Stimulated activated CD8-positive, alpha-beta memory T cell treated with anti-CD3 and anti-CD28 coated beads, Interleukin-15, amount 100 ng/mL, for 4 hours (primary cell): ENCODE data around the gene C1orf216.
A peak's percentile ranks its signal among the peaks of the same experiment; 100 is the strongest.
"Not testable (repeated sequence)": the region's sequence is repeated elsewhere in the genome, so short reads cannot be mapped to it uniquely, and the experiment has no call there.

Experiments
- DNase-seq, 2 donors: peaks; one replicate each; pipeline ENCODE4 v3.0.0-alpha.2; 2020; ENCODE audit warnings: low read depth in 2 of 2

Gene C1orf216

DNA sequence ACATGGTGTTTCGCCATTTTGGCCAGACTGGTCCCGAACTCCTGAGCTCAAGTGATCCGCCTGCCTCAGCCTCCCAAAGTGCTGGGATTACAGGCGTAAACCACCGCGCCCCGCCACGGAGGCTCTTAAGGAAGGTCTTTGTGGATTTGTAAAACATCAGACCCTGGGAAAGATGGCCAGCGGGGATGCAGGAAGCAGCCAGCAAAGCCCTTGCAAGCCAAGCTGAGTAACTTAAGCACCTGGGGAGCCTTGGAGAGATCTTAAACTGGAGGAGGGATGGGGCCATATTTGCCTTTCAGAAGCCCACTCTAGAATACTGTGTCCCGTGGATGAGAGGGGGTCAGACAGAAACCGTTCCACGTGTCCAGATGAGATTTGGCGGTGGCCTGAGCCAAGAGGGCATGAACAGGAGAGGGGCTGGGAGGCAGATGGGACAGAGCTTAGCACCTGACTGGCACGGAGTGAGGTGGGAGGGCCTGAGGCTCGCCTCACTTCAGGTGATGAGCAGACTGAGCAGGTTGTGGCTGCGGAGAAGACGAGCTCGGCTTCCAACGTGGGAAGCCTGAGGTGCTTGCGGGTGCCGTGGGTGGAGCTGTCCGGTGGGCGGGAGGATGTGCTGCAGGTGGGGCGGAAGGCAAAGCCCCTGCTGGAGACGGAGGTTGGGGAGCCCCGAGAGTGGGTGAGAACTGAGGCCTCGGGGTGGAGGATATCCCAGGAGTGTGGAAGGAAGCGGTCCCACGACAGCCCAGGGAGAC is 11.7 kb downstream of the C1orf216 start:
- DNase-seq, result peak; percentile 24 to 46

DNA sequence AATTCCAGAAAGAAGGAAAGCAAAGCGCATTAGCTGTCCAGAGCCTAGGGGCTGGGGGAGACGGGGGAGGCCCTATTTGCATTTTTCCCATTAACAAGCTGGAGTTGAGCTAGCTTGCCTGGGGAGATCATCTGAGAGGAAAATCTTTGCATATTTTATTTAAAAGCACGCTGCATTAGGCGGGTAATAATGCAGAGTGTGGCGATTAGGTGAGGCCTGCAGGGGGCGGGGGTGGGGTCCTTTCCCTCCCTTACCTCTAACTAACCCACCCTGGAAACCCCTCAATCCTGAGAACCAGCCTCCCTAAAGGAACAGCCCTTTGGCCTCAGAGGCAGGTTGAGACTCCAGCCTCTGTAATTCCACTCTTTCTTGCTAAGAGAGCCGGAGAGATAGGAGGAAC is 16.2 kb downstream of the C1orf216 start:
- DNase-seq, result no peak

DNA sequence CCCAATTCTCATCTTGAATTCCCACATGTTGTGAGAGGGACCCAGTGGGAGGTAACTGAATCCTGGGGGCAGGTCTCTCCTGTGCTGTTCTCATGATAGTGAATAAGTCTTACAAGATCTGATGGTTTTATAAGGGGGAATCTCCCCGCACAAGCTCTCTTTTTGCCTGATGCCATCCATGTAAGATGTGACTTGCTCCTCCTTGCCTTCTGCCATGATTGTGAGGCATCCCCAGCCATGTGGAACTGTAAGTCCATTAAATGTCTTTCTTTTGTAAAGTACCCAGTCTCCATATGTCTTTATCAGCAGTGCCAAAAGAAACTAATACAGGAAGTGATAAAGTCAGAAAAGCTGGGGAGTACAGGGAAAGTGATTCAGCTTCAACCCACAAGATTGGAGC is 19.5 kb downstream of the C1orf216 start:
- not testable (repeated sequence) for DNase-seq

DNA sequence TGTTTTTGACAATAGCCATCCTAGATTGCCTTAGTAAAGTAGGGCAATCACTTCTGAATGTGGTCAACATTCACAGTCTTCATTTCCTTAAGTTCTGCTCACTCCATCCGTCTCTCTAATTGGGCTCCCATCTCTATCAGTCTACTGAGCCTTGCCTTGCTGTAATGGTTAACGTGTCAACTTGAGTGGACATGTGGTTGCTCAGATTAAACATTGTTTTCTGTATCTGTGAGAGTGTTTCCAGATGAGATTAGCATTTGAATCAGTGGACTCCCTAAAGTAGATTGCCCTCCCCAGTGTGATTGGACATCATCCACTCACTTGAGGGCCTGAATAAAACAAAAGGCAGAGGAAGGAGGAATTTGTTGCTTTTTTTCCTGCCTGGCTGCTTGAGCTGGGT is 26.4 kb downstream of the C1orf216 start:
- no peak for DNase-seq

DNA sequence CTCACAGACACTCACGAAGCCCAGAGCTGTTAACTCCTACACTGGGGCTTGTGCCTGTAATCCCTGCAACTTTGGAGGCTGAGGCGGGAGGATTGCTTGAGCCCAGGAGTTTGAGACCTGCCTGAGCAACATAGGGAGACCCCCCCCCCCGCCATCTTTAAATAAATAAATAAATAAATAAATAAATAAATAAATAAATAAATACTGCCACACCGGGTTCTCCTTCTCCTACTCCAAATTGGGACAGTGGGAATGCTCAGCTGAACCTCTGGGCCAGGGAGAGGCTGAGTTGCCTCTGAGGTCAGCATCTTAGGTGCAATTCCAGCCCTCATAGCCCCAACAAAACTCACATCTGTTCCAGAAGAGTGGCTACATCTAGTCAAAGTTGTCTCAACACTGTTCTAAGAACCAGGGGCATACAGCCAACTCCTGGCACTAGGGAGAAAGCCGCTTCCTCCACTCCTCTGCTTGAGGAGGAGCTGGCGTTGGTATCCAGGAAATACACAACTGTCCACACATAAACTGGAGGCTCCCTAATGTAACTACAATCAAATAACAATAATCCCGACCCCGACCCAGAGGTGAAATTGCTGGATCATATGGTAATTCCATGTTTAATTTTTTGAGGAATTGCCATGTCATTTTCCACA is 27.0 kb downstream of the C1orf216 start:
- no peak for DNase-seq

DNA sequence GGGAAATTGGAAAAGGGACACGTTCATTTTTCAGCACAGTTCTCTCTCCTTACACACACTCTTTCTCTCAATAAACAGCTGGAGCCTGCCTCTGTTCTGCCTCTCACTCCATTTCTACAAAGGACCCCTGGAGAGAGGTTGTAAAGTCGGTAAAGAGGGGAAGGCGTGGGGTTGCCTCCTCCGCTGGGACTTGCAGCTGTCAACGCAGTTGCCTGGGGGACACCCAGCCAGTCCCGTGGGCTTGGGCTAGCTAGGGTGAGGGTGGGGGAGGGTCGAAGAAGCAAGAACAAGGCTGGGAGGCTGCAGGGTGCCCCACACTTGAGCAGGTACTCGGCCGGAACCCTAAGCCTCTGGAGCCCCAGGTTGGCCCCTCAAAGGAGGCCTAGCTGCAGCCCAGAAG is 27.6 kb downstream of the C1orf216 start:
- no peak for DNase-seq

DNA sequence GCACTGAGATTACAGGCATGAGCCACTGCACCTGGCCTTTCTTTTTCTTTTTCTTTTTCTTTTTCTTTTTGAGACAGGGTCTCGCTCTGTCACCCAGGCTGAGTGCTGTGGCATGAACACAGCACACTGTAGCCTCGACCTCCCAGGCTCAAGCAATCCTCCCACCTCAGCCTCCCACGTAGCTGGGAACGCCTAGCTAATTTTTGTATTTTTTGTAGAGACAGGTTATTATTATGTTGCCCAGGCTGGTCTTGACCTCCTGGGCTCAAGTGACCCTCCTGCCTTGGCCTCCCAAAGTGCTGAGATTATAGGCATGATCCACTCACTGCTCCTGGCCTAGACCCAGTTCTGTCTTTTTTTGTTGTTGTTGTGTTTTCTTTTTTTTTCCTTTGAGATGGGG is 28.6 kb downstream of the C1orf216 start:
- DNase-seq, result not testable (repeated sequence)

DNA sequence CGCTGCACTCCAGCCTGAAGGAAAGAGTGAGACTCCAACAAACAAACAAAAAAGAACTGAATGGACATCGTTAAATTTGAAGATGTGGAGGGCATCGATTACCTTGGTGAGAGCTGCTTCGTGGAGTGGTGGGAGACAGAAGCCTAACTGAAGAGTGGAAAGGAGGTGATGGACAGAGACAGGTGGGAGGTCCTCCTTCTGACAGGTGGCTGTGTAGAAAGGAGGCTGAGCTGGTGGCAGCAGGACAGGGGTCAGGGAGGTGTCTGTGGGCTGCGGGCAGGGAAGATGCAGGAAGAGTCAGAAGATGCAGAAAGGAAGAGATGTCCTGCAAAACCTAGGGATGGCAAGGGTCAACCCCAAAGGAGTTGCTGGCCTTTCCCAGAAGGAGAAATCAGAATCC is 30.5 kb downstream of the C1orf216 start:
- no peak for DNase-seq

DNA sequence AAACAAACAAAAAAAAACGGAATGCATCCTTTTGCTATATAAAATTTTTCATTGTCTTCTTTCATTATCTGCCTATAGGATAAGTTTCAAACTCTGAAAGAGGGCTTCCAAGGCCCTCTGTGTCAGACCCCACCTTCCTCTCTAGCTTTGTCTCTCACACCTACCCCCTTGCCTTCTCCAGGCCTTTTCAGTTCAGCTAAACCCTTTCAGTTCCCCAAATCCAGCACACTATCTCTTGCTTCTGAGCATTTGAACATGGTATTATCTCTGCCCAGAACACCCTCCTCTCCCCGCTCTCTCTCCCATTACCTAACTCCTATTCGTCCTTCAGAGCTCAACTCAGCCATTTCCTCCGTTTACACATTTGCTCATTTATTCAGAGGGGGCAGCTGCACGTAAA is 35.7 kb downstream of the C1orf216 start:
- DNase-seq, result no peak

DNA sequence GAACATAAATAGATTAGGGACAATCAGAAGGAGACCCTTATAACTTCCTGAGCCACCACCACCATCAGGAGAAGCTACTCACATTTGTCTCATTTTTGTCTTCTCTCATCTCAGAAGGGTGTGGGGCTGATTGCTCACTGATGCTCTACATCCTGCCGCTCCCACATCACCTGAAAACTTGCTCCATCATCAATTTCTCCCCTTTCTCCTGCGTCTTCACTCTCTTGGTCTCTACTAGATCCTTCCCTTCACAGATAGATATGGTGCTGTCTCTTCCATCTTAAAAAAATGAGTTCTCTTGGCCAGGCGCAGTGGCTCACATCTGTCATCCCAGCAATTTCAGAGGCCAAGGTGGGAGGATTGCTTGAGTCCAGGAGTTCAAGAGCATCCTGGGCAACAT is 38.4 kb downstream of the C1orf216 start:
- no peak for DNase-seq

DNA sequence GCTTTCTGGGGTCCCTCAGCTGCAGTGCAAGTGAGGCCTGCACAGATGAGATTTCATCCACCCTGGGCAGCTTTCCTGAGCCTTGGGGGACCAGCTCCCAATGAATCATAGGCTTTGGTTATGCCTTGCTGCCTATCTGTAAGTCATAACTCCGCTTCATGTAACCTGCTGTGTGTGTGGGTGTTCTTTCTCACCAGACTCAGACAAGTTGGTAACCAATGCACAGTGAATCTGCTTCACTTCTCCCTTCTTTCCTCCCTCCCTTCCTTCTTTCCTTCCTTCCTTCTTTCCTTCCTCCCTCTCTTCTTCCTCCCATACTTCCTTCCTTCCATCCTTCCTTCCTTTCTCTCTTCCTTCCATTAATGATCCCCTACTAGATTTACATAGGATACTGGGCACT is 42.9 kb downstream of the C1orf216 start:
- no peak for DNase-seq

DNA sequence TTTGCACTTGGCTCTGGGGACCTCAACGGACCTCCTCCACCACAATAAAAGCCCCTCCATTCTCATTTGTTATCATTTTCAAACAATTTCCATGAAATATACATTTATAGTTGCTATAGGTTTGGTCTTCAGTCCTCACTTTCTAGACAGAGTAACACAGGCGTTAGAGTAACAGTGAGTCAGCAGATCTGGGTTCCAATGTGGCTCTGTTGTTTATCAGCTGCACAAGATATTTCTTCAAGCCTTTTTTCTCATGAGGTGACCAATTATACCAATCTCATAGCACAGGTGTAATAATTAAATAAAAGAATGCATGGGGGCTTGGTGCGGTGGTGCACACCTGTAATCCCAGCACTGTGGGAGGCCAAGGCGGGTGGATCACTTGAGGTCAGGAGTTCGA is 44.6 kb downstream of the C1orf216 start:
- no peak for DNase-seq

DNA sequence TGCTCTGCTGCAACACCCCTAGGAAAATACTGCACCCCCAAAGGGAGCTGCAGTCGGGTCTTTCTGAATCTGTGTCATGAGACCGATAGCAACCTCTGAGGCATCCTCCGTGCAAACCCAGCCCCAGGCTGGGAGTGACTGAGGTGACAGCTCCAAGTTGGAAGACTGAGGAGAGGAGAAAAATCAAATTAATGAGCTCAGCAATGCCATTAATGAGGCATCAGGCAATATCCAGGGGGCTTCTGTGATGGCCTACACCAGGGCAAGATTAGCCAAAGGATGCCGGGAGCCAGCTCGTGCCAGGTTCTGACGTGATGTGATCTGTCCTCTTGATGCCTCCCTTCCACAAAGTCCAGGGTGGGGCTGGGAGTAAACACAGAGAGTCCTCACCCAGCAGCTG is 46.6 kb downstream of the C1orf216 start:
- DNase-seq, result no peak

DNA sequence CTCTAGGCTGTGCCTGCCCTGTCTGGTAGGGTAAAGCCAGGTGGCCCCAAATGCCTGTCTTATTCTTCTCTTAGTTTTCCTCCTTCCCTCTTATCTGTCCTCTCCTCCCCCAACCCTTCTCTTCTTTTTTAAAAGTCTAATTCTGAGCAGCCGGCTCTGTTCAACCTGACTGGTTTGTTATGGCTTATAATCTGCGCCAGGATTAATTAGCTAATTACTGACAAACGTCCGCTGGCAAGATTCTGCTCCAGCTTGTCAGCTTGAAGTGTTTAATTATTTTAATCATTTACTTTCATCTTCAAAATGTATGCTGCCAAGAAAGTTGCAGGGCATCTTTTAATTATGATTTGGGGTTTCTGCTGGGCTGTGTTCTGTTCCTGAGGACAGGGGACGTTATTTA is 50.2 kb downstream of the C1orf216 start:
- DNase-seq, result no peak

DNA sequence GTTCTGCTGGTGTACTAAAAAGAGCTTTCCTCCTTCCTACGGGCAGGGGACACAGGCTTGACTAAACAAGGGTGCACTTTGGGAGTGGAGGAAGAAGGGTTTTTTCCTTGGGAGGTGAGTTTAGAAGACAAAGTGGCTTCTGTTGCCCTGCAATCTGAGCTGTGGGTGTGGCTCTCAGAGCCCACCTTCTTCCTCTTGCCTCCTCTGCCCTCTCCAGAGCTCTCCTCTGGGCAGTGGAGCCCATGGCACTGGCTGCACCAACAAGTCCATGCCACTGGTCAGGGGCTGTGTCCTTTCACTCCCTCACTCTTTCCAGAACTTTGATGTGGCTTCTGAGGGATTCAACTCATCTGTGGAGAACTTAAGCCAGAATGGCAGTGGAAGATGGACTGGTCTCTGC is 51.8 kb downstream of the C1orf216 start:
- no peak for DNase-seq

DNA sequence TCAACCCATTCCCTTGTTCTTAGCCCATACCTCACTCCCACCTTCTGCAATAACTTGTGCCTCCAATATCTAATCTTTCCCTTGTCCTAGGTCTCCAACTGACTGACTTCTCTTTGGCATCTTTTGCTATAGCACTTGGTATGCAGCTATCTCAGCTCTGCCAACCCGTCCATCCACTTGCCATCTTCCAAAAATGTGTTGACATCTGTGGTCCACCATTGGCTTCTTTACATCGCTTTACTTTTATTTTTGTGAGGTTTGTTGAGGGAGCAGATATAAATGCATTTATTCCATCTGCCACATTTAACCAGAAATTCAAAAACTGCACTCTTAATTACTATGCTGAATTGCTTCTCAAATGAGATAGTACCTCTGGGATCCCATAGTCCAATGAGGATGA is 52.5 kb downstream of the C1orf216 start:
- DNase-seq, result no peak
